ENCODE results near the gene TUBGCP2. TPM values are rescaled to one million over a fixed set of nuclear protein-coding genes. Genes with fewer than 3 reads are reported as not detected.
"Not testable (repeated sequence)": the region's sequence is repeated elsewhere in the genome, so short reads cannot be mapped to it uniquely, and the experiment has no call there.

TUBGCP2 gene
- total RNA-seq, 1 donor from 2014 or later, result 53.2 TPM

DNA sequence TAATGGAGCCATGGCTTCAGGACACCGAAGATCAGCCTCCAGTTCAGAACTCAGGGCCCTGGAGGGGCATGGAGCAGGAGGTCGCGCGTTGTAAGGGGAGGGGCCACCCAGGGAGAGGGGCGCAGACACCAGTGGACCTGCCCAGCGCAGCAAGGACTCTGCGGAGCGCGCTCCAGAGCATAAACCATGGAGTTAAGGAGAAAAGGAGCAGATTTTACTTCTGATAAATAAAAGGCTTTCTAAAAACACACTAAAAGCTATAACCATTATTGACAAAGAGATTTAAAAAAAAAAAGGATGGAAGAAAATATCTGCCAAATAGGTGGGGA is 17.5 kb upstream of the TUBGCP2 start:
- Mint-ChIP-seq H3K27ac (ENCODE audit: unreplicated experiment) (peak overlapping the region; percentile 69), H3K9me3 (ENCODE audit: low read depth) (no peaks in the 10 kb centered on the region), H3K27me3 (ENCODE audit: low read depth) (no peaks in the 10 kb centered on the region), H3K36me3 (ENCODE audit: low read depth) (no peaks in the 10 kb centered on the region), H3K4me1 (ENCODE audit: low read depth) (peaks cover 43% of the 10 kb centered on the region), H3K4me3 (ENCODE audit: unreplicated experiment) (peak overlapping the region; percentile 72)
- DNase-seq (ENCODE audit: low spot score), result no peak
- TF ChIP-seq, protein P1, sequence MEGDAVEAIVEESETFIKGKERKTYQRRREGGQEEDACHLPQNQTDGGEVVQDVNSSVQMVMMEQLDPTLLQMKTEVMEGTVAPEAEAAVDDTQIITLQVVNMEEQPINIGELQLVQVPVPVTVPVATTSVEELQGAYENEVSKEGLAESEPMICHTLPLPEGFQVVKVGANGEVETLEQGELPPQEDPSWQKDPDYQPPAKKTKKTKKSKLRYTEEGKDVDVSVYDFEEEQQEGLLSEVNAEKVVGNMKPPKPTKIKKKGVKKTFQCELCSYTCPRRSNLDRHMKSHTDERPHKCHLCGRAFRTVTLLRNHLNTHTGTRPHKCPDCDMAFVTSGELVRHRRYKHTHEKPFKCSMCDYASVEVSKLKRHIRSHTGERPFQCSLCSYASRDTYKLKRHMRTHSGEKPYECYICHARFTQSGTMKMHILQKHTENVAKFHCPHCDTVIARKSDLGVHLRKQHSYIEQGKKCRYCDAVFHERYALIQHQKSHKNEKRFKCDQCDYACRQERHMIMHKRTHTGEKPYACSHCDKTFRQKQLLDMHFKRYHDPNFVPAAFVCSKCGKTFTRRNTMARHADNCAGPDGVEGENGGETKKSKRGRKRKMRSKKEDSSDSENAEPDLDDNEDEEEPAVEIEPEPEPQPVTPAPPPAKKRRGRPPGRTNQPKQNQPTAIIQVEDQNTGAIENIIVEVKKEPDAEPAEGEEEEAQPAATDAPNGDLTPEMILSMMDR (IDR thresholded peaks at IDR 0.05), result no peak

DNA sequence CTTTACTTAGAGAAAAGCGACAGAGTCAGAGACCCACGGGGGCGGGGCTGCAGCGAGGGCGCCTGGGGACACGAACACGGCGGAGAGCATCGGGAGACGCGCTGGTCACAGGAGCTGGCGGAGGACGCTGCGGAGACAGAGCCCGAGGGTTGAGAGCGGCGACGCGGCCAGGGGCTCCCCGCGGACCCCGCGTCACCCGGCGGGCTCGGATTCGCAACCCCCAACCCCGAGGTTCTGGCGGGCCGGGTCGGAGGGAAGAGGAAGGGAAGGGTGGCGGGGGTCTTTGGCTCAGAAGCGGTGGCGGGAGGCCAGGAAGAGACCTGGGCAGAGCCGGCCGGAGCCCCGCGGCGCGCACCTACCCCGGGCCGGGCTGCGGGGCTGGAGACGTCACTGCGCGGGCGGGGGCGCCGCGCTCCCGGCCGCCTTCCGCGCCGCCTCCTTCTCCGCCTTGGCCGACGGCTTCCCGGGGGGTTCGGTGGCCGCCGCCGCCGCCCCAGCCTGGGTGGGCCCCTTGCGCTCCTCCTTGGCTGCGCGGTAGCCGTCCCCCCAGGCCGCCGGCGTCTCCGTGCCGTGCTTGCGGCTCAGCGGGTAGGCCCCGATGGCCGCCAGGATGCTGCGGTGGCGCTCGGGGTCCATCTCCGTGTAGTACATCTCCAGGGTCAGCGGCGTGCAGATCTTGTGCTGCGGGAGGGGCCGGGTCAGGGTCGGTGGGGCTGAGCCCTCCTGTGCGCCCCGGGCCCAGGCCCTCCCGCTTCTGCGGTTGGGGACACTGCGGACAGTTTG is 17.0 kb upstream of the TUBGCP2 start:
- H3K4me1 Mint-ChIP-seq (ENCODE audit: low read depth), result peaks cover 43% of the 10 kb centered on the region
- peak overlapping the region; percentile 82 for H3K4me3 Mint-ChIP-seq (ENCODE audit: unreplicated experiment)
- peak overlapping the region; percentile 94 for H3K27ac Mint-ChIP-seq (ENCODE audit: unreplicated experiment)
- H3K9me3 Mint-ChIP-seq (ENCODE audit: low read depth), result no peaks in the 10 kb centered on the region
- no peaks in the 10 kb centered on the region for H3K36me3 Mint-ChIP-seq (ENCODE audit: low read depth)
- TF ChIP-seq, protein P1 (IDR thresholded peaks at IDR 0.05), result no peak
- H3K27me3 Mint-ChIP-seq (ENCODE audit: low read depth), result no peaks in the 10 kb centered on the region
- DNase-seq (ENCODE audit: low spot score), result peak; percentile 84

DNA sequence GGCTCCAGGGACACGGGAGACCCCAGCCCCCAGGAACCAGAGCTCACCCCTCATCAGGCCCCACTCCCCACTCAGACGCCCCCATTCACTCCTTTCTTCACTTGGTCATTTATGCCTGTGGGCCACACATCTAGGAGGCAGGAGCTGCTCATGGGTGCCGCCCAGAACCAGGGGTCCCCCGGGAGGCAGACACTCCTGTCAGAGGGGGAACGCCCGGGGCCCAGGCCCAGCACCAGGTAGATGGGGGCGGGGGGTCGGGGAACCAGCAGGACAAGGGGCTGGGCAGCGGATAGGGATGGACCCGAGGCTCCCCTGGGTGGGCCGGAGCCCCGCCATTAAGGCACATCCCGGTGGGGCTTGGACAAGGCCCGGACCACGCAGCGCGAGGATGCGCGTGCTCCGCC is 16.2 kb upstream of the TUBGCP2 start:
- TF ChIP-seq, protein P1 (IDR thresholded peaks at IDR 0.05), result no peak
- peak; percentile 87 for DNase-seq (ENCODE audit: low spot score)
- Mint-ChIP-seq H3K27ac (ENCODE audit: unreplicated experiment) (peak overlapping the region; percentile 36), H3K4me3 (ENCODE audit: unreplicated experiment) (peak overlapping the region; percentile 82), H3K4me1 (ENCODE audit: low read depth) (peaks cover 40% of the 10 kb centered on the region), H3K36me3 (ENCODE audit: low read depth) (no peaks in the 10 kb centered on the region), H3K27me3 (ENCODE audit: low read depth) (no peaks in the 10 kb centered on the region), H3K9me3 (ENCODE audit: low read depth) (no peaks in the 10 kb centered on the region)

DNA sequence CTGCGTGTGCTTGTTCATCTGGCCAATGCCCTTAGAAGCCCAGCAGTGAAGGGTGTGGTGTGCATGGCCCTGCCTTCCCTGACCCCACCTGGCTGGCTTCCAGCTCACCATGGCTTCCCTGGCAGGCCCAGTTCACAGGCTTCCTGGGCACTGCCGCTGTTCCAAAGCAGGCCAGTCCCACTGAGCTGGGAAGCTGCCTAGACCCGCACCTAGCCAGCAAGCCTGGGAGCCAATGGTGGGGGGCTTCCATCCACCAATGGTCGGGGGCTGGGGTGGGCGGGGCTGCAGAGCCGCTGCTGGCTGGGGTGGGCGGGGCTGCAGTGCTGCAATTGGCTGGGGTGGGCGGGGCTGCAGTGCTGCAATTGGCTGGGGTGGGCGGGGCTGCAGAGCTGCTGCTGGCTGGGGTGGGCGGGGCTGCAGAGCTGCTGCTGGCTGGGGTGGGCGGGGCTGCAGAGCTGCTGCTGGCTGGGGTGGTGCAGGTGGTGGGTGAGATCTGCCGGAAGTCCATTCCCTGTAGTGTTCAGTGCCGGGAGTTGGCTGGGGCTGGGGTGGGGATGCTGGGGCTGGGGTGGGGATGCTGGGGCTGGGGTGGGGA is 15.6 kb upstream of the TUBGCP2 start:
- Mint-ChIP-seq H3K36me3 (ENCODE audit: low read depth) (no peaks in the 10 kb centered on the region), H3K9me3 (ENCODE audit: low read depth) (no peaks in the 10 kb centered on the region), H3K4me3 (ENCODE audit: unreplicated experiment) (peak overlapping the region; percentile 22), H3K27me3 (ENCODE audit: low read depth) (no peaks in the 10 kb centered on the region), H3K4me1 (ENCODE audit: low read depth) (peaks cover 36% of the 10 kb centered on the region), H3K27ac (ENCODE audit: unreplicated experiment) (no peak overlapping the region)
- TF ChIP-seq, protein P1 (IDR thresholded peaks at IDR 0.05), result no peak
- DNase-seq (ENCODE audit: low spot score), result peak; percentile 92

DNA sequence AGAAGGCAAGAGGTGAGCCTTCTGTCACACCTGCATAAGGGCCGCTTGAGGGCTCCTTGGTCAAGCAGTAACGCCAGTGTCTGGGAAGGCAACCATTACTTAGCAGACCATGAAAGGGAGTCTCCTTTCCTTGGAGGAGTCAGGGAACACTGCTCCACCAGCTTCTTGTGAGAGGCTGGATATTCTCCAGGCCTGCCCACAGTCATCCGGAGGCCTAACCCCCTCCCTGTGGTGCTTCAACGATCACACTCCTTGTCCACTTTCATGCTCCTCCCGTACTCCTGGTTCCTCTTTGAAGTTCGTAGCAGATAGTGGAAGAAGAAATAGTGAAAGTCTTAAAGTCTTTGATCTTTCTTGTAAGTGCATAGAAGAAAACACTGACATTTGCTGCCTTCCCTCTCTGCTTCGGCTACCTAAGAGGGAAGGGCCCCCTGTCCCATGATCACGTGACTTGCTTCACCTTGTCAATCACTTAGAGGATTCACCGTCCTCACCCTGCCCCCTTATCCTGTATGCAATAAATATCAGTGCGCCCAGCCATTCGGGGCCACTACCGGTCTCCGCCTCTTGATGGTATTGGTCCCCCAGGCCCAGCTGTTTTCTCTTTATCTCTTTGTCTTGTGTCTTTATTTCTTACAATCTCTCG is 13.5 kb upstream of the TUBGCP2 start:
- not testable (repeated sequence) for H3K9me3 Mint-ChIP-seq (ENCODE audit: low read depth); DNase-seq (ENCODE audit: low spot score); H3K27ac Mint-ChIP-seq (ENCODE audit: unreplicated experiment); H3K36me3 Mint-ChIP-seq (ENCODE audit: low read depth); H3K27me3 Mint-ChIP-seq (ENCODE audit: low read depth); H3K4me3 Mint-ChIP-seq (ENCODE audit: unreplicated experiment)
- H3K4me1 Mint-ChIP-seq (ENCODE audit: low read depth), result peaks cover 21% of the 10 kb centered on the region

DNA sequence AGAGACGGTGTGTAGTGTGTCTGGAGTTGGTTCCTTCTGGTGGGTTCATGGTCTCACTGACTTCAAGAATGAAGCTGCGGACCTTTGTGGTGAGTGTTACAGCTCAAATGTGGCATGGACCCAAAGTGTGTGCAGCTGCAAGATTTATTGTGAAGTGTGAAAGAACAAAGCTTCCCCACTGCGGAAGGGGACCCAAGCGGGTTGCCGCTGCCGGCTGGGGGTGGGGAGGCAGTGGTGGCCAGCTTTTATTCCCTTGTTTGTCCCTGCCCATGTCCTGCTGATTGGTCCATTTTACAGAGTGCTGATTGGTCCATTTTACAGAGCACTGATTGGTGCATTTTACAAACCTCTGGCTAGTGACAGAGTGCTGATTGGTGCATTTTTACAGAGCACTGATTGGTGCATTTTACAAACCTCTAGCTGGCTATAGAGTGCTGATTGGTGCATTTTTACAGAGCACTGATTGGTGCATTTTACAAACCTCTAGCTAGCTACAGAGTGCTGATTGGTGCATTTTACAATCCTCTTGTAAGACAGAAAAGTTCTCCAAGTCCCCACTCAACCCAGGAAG is 12.3 kb upstream of the TUBGCP2 start:
- H3K27ac Mint-ChIP-seq (ENCODE audit: unreplicated experiment); H3K4me1 Mint-ChIP-seq (ENCODE audit: low read depth); H3K9me3 Mint-ChIP-seq (ENCODE audit: low read depth); H3K36me3 Mint-ChIP-seq (ENCODE audit: low read depth); H3K27me3 Mint-ChIP-seq (ENCODE audit: low read depth); H3K4me3 Mint-ChIP-seq (ENCODE audit: unreplicated experiment): not testable (repeated sequence)
- DNase-seq (ENCODE audit: low spot score), result peak; percentile 15

Measured in chondrocyte (in vitro differentiated cells).